Measurements from ENCODE around the gene SPATA6L. TPM values are rescaled to one million over a fixed set of nuclear protein-coding genes. Genes with fewer than 3 reads are reported as not detected.
"Not testable (repeated sequence)": the region's sequence is repeated elsewhere in the genome, so short reads cannot be mapped to it uniquely, and the experiment has no call there.

SPATA6L gene
- total RNA-seq, 1 donor from 2014 or later = 1.2 TPM

DNA sequence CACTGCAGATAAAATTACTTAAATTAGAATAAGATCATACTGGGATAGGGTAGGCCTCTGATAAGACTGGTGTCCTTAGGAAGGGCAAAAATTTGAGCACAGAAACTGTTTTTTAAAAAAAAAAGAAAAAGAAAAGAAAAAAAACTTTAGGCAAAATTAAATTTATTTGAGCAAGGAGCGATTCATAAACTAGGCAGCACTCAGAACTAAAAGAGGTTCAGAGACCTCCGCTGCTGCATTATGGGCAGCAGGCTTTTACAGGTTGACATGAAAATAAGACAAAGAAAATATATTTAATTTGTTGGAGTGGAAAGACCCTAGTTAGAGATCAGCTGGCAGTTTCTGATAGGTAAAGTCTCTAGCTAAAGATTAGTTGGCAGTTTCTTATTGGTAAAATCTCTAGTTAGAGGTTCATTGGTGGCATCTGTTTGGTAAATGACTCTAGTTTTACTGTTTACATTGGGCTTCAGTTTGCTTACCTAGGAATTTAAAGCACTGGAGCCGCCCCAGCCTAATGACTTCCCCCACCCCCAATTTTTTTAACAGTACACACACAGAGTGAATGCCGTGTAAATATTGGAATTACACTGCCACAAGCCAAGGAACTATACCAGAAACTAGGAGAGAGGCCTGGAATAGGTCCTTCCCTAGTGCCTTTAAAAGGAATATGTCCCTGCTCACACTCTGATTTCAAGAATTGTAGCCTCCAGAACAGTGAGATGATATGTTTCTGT, 8.7 kb downstream of the SPATA6L start:
- H3K4me3 Mint-ChIP-seq (ENCODE audit: unreplicated experiment) = no peak overlapping the region
- no peak for DNase-seq (ENCODE audit: extremely low spot score, unreplicated experiment)
- H3K27ac Mint-ChIP-seq (ENCODE audit: unreplicated experiment) = no peak overlapping the region
- H3K9me3 Mint-ChIP-seq (ENCODE audit: unreplicated experiment) = no peaks in the 10 kb centered on the region
- peaks cover 15% of the 10 kb centered on the region for H3K4me1 Mint-ChIP-seq (ENCODE audit: unreplicated experiment)
- H3K36me3 Mint-ChIP-seq (ENCODE audit: unreplicated experiment) = no peaks in the 10 kb centered on the region
- peaks cover 2% of the 10 kb centered on the region for H3K27me3 Mint-ChIP-seq (ENCODE audit: unreplicated experiment)
- TF ChIP-seq, protein P1, sequence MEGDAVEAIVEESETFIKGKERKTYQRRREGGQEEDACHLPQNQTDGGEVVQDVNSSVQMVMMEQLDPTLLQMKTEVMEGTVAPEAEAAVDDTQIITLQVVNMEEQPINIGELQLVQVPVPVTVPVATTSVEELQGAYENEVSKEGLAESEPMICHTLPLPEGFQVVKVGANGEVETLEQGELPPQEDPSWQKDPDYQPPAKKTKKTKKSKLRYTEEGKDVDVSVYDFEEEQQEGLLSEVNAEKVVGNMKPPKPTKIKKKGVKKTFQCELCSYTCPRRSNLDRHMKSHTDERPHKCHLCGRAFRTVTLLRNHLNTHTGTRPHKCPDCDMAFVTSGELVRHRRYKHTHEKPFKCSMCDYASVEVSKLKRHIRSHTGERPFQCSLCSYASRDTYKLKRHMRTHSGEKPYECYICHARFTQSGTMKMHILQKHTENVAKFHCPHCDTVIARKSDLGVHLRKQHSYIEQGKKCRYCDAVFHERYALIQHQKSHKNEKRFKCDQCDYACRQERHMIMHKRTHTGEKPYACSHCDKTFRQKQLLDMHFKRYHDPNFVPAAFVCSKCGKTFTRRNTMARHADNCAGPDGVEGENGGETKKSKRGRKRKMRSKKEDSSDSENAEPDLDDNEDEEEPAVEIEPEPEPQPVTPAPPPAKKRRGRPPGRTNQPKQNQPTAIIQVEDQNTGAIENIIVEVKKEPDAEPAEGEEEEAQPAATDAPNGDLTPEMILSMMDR (IDR thresholded peaks at IDR 0.05) = no peak

DNA sequence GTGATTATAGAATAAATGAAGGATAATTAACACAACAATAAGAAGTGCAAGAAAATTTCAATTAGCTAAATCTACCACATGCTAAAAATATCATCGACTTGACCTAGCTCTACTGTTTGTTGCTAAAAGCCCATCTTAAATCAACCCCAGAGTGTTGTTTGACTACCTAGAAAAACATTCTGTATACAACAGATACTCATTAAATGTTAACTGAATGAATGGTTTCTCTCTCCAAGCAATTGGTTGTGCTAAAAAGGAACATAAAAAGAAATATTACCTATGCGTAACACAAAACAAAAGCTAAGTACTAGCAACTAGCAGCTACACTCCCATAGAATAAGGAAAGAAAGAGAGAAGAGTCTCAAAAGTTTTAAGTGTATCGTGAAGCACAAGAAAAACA, 9.7 kb downstream of the SPATA6L start:
- DNase-seq (ENCODE audit: extremely low spot score, unreplicated experiment) = no peak
- TF ChIP-seq, protein P1 (IDR thresholded peaks at IDR 0.05) = no peak
- H3K27ac Mint-ChIP-seq (ENCODE audit: unreplicated experiment) = no peak overlapping the region
- no peaks in the 10 kb centered on the region for H3K36me3 Mint-ChIP-seq (ENCODE audit: unreplicated experiment)
- H3K4me1 Mint-ChIP-seq (ENCODE audit: unreplicated experiment) = peaks cover 9% of the 10 kb centered on the region
- H3K27me3 Mint-ChIP-seq (ENCODE audit: unreplicated experiment) = peaks cover 2% of the 10 kb centered on the region
- no peak overlapping the region for H3K4me3 Mint-ChIP-seq (ENCODE audit: unreplicated experiment)
- no peaks in the 10 kb centered on the region for H3K9me3 Mint-ChIP-seq (ENCODE audit: unreplicated experiment)

DNA sequence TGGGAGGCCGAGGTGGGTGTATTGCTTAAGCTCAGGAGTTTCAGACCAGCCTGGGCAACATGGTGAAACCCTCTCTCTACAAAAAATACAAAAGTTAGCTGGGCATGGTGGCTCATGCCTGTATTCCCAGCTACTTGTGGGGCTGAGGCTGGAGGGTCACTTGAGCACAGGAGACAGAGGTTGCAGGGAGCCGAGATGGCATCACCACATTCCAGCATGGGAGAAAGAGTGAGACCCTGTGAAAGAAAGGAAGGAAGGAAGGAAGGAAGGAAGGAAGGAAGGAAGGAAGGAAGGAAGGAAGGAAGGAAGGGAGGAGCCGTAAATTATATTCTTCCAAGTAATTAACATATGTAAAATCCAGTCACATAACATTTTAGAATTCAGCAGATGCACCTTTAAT, 10.1 kb downstream of the SPATA6L start:
- not testable (repeated sequence) for H3K9me3 Mint-ChIP-seq (ENCODE audit: unreplicated experiment); DNase-seq (ENCODE audit: extremely low spot score, unreplicated experiment); H3K4me3 Mint-ChIP-seq (ENCODE audit: unreplicated experiment); H3K27ac Mint-ChIP-seq (ENCODE audit: unreplicated experiment); H3K4me1 Mint-ChIP-seq (ENCODE audit: unreplicated experiment); H3K27me3 Mint-ChIP-seq (ENCODE audit: unreplicated experiment); H3K36me3 Mint-ChIP-seq (ENCODE audit: unreplicated experiment)

DNA sequence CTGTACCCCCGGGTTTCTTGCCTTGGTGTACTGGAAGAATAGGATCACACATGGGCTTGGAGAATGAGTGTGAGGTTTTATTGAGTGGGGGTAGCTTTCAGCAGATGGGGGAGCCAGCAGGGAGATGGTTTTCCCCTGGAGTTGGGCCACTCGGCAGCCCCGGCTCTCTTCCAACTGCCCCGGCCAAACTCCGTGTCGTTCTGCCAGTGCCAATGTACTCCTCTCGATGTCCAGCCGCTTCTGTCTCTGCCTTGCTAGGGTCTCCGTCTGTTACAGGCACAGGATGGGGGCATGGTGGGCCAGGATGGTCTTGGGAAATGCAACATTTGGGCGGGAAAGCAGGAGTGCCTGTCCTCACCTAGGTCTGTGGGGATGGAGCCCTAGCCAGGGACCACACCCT, 11.7 kb downstream of the SPATA6L start:
- H3K4me1 Mint-ChIP-seq (ENCODE audit: unreplicated experiment) = no peaks in the 10 kb centered on the region
- H3K36me3 Mint-ChIP-seq (ENCODE audit: unreplicated experiment) = no peaks in the 10 kb centered on the region
- no peak overlapping the region for H3K4me3 Mint-ChIP-seq (ENCODE audit: unreplicated experiment)
- peaks cover 7% of the 10 kb centered on the region for H3K27me3 Mint-ChIP-seq (ENCODE audit: unreplicated experiment)
- TF ChIP-seq, protein P1 (IDR thresholded peaks at IDR 0.05) = no peak
- no peaks in the 10 kb centered on the region for H3K9me3 Mint-ChIP-seq (ENCODE audit: unreplicated experiment)
- no peak for DNase-seq (ENCODE audit: extremely low spot score, unreplicated experiment)
- H3K27ac Mint-ChIP-seq (ENCODE audit: unreplicated experiment) = no peak overlapping the region

DNA sequence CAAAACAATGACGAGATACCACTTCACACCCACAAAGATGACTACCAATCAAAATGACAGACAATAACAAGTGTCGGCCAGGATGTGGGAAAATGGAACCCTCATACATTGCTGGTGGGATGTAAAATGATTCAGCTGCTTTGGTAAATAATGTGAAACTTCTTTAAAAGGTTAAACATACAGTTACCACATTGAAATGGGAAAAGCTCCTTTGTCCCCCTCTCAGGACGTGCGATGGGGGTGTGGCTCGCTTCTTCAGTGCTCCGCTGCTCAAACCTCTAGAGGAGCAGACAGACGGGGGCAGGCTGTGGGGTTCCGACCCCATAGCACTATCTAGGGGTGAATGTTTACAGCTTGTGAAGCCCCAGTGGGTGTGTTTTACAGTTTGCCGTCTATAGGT, 12.2 kb downstream of the SPATA6L start:
- Mint-ChIP-seq H3K4me3 (ENCODE audit: unreplicated experiment) (no peak overlapping the region), H3K9me3 (ENCODE audit: unreplicated experiment) (no peaks in the 10 kb centered on the region), H3K27me3 (ENCODE audit: unreplicated experiment) (peaks cover 7% of the 10 kb centered on the region), H3K4me1 (ENCODE audit: unreplicated experiment) (no peaks in the 10 kb centered on the region), H3K27ac (ENCODE audit: unreplicated experiment) (no peak overlapping the region), H3K36me3 (ENCODE audit: unreplicated experiment) (no peaks in the 10 kb centered on the region)
- TF ChIP-seq, protein P1 (IDR thresholded peaks at IDR 0.05) = no peak
- DNase-seq (ENCODE audit: extremely low spot score, unreplicated experiment) = no peak
